HEK293 (cell line): Measurements from ENCODE around the gene ADNP.

Experiments used
- CTCF ChIA-PET: fragments of 350-600 bp; formaldehyde crosslinking; extraction: SDS; loops from one replicate; lab custom pipeline; 2021; ENCODE audit warnings: antibody characterized with exemption; lab: Yijun Ruan, JAX
- POLR2A ChIA-PET: fragments of 300-600 bp; formaldehyde crosslinking; extraction: SDS; loops from one replicate; lab custom pipeline; 2020; ENCODE audit warnings: antibody characterized with exemption, inconsistent platforms; lab: Yijun Ruan, JAX
- H3K27ac ChIP-seq: fragments of 200-500 bp; sonication (Bioruptor generic); 2 replicates; pipeline ENCODE4 v1.5.1; 2014; ENCODE audit warnings: low read depth, low read length, control low read depth, inconsistent platforms; ENCODE audit errors: extremely low read depth
- H3K36me3 ChIP-seq, 2 experiments: fragments of 200-500 bp in 1 of 2; sonication (Bioruptor generic) in 1 of 2; 1 replicate in 1 of 2; 2 replicates in 1 of 2; pipeline ENCODE4 v1.5.1; 2014 to 2017; ENCODE audit warnings: inconsistent platforms in 2 of 2, low read length in 2 of 2; ENCODE audit not compliant: control insufficient read depth in 2 of 2, insufficient read depth in 1 of 2
- H3K4me1 ChIP-seq: fragments of 200-500 bp; sonication (Bioruptor generic); 2 replicates; pipeline ENCODE4 v1.5.1; 2014; ENCODE audit warnings: mild to moderate bottlenecking, low read length, inconsistent platforms; ENCODE audit not compliant: control insufficient read depth, insufficient read depth
- H3K4me3 ChIP-seq: 2 replicates; pipeline ENCODE4 v1.5.1; 2011; ENCODE audit warnings: low read depth, mild to moderate bottlenecking, control low read depth, low read length, moderate library complexity
- H3K9me3 ChIP-seq: fragments of 200-500 bp; sonication (Bioruptor generic); 2 replicates; pipeline ENCODE4 v1.5.1; 2014; ENCODE audit warnings: low read depth, low read length, inconsistent platforms; ENCODE audit not compliant: control insufficient read depth, insufficient read depth
- FEZF1 ChIP-seq: fragments of 450-650 bp; formaldehyde crosslinking; IDR thresholded peaks from 2 replicates; pipeline ENCODE4 v1.5.1; 2016; ENCODE audit warnings: missing biosample characterization, missing genetic modification characterization
- KLF1 ChIP-seq: fragments of 450-650 bp; formaldehyde crosslinking; IDR thresholded peaks from 2 replicates; pipeline ENCODE4 v1.5.1; 2016; ENCODE audit warnings: missing biosample characterization, missing genetic modification characterization
- PRDM1 ChIP-seq: fragments of 450-650 bp; formaldehyde crosslinking; IDR thresholded peaks from 2 replicates; pipeline ENCODE4; 2016; ENCODE audit warnings: missing biosample characterization, missing genetic modification characterization
- SP7 ChIP-seq: fragments of 450-650 bp; formaldehyde crosslinking; IDR thresholded peaks from 2 replicates; pipeline ENCODE4 v1.5.1; 2016; ENCODE audit warnings: missing biosample characterization, missing genetic modification characterization
- ZBTB17 ChIP-seq: fragments of 450-650 bp; formaldehyde crosslinking; IDR thresholded peaks from 2 replicates; pipeline ENCODE4 v1.5.1; 2016; ENCODE audit warnings: missing biosample characterization, missing genetic modification characterization
- ZIC2 ChIP-seq: fragments of 450-650 bp; formaldehyde crosslinking; IDR thresholded peaks from 2 replicates; pipeline ENCODE4 v1.5.1; 2016; ENCODE audit warnings: missing biosample characterization, missing genetic modification characterization
- ZNF18 ChIP-seq: fragments of 450-650 bp; formaldehyde crosslinking; IDR thresholded peaks from 2 replicates; pipeline ENCODE4 v1.5.1; 2016; ENCODE audit warnings: missing biosample characterization, missing genetic modification characterization
- ZNF23 ChIP-seq: fragments of 450-650 bp; formaldehyde crosslinking; IDR thresholded peaks from 2 replicates; pipeline ENCODE4 v1.5.1; 2016; ENCODE audit warnings: missing biosample characterization, missing genetic modification characterization, borderline replicate concordance
- ZNF266 ChIP-seq: fragments of 450-650 bp; formaldehyde crosslinking; IDR thresholded peaks from 2 replicates; pipeline ENCODE4 v1.5.1; 2016; ENCODE audit warnings: missing biosample characterization, missing genetic modification characterization, low read depth
- ZNF274 ChIP-seq, 2 experiments: fragments of 200-500 bp in 1 of 2; fragments of 450-650 bp in 1 of 2; sonication (Bioruptor generic) in 1 of 2; formaldehyde crosslinking in 1 of 2; IDR thresholded peaks; 2 replicates each; pipeline versions ENCODE4 v1.5.1 to v1.6.1; 2014 to 2016; ENCODE audit warnings: borderline replicate concordance in 1 of 2, inconsistent platforms in 1 of 2, low read length in 1 of 2, missing biosample characterization in 1 of 2, missing genetic modification characterization in 1 of 2
- ZNF341 ChIP-seq: fragments of 450-650 bp; formaldehyde crosslinking; IDR thresholded peaks from 2 replicates; pipeline ENCODE4; 2016; ENCODE audit warnings: low read depth, missing biosample characterization, missing genetic modification characterization
- ZNF366 ChIP-seq: fragments of 450-650 bp; formaldehyde crosslinking; conservative IDR thresholded peaks from 2 replicates; pipeline ENCODE4 v1.5.1; 2016; ENCODE audit warnings: missing biosample characterization, missing genetic modification characterization
- ZNF501 ChIP-seq: fragments of 450-650 bp; formaldehyde crosslinking; IDR thresholded peaks from 2 replicates; pipeline ENCODE4 v1.5.1; 2016; ENCODE audit warnings: missing biosample characterization, missing genetic modification characterization
- ZNF518A ChIP-seq: fragments of 450-650 bp; formaldehyde crosslinking; conservative IDR thresholded peaks from 2 replicates; pipeline ENCODE4 v1.5.1; 2016; ENCODE audit warnings: low read depth, missing biosample characterization, missing genetic modification characterization
- ZNF521 ChIP-seq: fragments of 450-650 bp; formaldehyde crosslinking; IDR thresholded peaks from 2 replicates; pipeline ENCODE4 v1.5.1; 2017; ENCODE audit warnings: missing biosample characterization, mild to moderate bottlenecking, missing genetic modification characterization
- ZNF529 ChIP-seq: fragments of 450-650 bp; formaldehyde crosslinking; IDR thresholded peaks from 2 replicates; pipeline ENCODE4 v1.5.1; 2017; ENCODE audit warnings: missing genetic modification characterization, missing biosample characterization; ENCODE audit not compliant: insufficient replicate concordance
- ZNF600 ChIP-seq: fragments of 450-650 bp; formaldehyde crosslinking; IDR thresholded peaks from 2 replicates; pipeline ENCODE4 v1.5.1; 2016; ENCODE audit warnings: missing biosample characterization, missing genetic modification characterization
- ZNF610 ChIP-seq: fragments of 450-650 bp; formaldehyde crosslinking; IDR thresholded peaks from 2 replicates; pipeline ENCODE4 v1.5.1; 2016; ENCODE audit warnings: missing biosample characterization, missing genetic modification characterization, borderline replicate concordance
- ZNF629 ChIP-seq: fragments of 450-650 bp; formaldehyde crosslinking; IDR thresholded peaks from 2 replicates; pipeline ENCODE4 v1.5.1; 2017; ENCODE audit warnings: missing biosample characterization, missing genetic modification characterization
- ZNF660 ChIP-seq: fragments of 450-650 bp; IDR thresholded peaks from 2 replicates; pipeline ENCODE4 v1.5.1; 2018; ENCODE audit warnings: missing biosample characterization, mild to moderate bottlenecking, missing genetic modification characterization

The ADNP gene

GRCh38 chr20:50856475-50857041 is 74.7 kb downstream of the ADNP start:
- Histone ChIP-seq H3K9me3 (no peaks in the 10 kb centered on the region), H3K4me1 (no peaks in the 10 kb centered on the region), H3K36me3 (no peaks in the 10 kb centered on the region), H3K27ac (no peak overlapping the region), H3K4me3 (no peak overlapping the region)
- CTCF ChIA-PET: interaction anchor here (2.4 kb wide), 1 partner anchor 62 kb away, joined by 5 read pairs; the partner anchor contains the start of gene BCAS4
- no peak for TF ChIP-seq ZNF610 (tag by site-specific recombination)
- no peak for TF ChIP-seq ZNF18 (tag by site-specific recombination)
- no peak for TF ChIP-seq ZNF529 (tag by site-specific recombination)
- POLR2A ChIA-PET: no interaction called here

DNA sequence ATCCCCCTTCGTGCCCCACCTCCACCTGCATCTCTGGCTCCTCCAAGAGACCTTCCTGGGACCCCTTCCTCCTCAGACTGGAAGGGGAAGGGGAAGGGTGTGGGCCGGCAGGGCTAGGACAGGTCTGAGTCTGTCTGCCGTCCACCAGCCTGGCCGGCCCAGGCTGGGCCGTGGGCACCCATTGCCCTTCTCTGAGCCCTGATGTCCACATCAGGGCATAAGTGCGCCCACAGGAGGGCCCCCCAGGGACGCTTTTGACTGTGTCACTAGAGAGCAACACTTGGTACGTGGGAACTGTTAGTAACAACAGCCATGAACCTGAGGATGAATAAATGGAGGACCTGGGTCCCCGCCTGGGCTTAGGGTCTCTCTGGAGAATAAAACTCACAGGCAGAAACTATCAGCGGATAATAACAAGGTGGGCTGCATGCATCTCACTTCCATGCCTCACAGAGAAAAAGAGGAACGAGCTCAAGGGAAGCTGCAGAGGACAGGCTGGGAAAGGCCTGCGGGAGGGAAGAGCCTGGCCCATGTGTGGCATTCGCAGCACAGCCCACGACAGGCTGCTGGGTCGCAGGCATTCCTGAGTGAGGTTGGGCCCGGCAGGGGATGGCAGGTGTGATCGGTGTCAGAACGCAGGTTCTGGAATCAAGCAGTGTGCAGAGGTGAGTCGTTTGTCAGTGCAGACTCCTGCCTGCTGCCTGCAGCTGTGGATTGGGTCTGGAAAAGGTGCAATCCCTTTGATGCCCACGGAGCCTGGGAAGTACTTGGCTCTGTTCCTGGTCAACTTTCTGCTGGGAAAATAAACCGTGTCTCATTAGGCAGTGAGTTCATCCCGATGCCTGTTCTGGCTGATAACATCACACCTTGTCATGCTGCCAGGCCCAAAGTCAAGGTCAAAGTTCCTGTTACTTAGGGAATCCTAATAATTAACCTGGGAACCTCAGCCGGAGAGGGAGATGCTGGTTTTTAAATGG is 75.5 kb downstream of the ADNP start:
- TF ChIP-seq SP7 (tag by site-specific recombination) (peak; percentile 62), ZNF629 (tag by site-specific recombination) (0 out of 2 replicates have a peak, but pooled peaks have one; percentile 31), ZNF366 (tag by site-specific recombination) (peak; percentile 59), ZNF341 (tag by site-specific recombination) (0 out of 2 replicates have a peak, but pooled peaks have one; percentile 44), ZNF660 (tag by site-specific recombination) (no peak), ZNF600 (peak; percentile 98), ZNF23 (tag by site-specific recombination) (no peak), ZNF518A (no peak), ZNF18 (tag by site-specific recombination) (no peak), ZIC2 (peak; percentile 53), PRDM1 (tag by site-specific recombination) (0 out of 2 replicates have a peak, but pooled peaks have one; percentile 38), ZNF521 (tag by site-specific recombination) (no peak), ZNF501 (tag by site-specific recombination) (no peak), ZNF274 (IDR thresholded peaks at IDR 0.05; ENCODE audit: low read length) (no peak), ZNF274 (tag by site-specific recombination; IDR thresholded peaks at IDR 0.05; ENCODE audit: borderline replicate concordance) (no peak), KLF1 (tag by site-specific recombination) (peak; percentile 53; the same call in 1 of the 2 replicates), ZBTB17 (tag by site-specific recombination) (peak; percentile 43), ZNF266 (tag by site-specific recombination) (peak; percentile 39; the same call in 1 of the 2 replicates), FEZF1 (tag by site-specific recombination) (no peak)
- Histone ChIP-seq H3K9me3 (no peaks in the 10 kb centered on the region), H3K4me3 (no peak overlapping the region), H3K4me1 (no peaks in the 10 kb centered on the region), H3K27ac (no peak overlapping the region), H3K36me3 (no peaks in the 10 kb centered on the region)
- CTCF ChIA-PET: no interaction called here
- POLR2A ChIA-PET: no interaction called here
